ENCODE measurements around the gene FAM131A.

The FAM131A gene

DNA sequence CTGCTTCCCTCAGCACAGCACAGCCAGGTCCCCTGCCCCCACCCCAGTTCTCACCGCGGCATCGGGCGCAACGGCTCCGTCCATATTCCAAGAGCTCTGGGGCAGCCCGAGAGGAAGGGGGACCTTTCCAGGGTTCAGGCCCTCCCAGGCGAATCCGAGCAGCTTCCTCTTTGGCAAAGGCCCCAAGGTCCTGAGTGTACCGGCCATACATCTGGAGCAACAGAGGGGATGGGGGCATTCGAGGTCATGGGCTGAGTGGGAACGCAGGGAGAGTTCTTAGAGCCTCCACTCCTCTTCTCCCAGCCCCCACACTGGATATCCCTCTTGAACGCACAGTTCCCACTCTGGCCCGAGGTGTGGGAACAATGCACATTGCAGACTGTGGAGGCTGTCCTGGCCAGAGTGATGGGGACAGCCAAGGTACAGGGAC, 21.5 kb downstream of the FAM131A start:
- DNase-seq, result no peak

DNA sequence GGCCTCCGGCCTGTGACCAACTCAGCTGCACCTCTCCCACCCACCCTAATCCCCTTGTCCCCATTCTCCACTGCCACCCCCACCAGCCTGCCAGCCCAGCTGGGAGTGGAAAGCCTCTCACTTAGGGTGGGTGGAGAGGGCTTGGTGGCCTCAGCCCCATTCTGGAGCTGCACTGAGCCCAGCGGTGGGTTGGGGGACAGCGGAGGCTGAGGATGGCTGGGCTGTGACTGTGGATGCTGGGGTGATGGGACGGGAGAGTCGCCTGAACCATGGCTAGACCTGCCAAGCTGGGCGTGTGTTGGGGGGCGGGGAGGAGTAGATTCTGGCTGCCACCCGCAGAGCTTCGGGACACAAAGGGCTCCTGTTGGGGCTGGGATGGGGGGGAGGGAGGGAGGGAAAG, 22.2 kb downstream of the FAM131A start:
- DNase-seq, result no peak

DNA sequence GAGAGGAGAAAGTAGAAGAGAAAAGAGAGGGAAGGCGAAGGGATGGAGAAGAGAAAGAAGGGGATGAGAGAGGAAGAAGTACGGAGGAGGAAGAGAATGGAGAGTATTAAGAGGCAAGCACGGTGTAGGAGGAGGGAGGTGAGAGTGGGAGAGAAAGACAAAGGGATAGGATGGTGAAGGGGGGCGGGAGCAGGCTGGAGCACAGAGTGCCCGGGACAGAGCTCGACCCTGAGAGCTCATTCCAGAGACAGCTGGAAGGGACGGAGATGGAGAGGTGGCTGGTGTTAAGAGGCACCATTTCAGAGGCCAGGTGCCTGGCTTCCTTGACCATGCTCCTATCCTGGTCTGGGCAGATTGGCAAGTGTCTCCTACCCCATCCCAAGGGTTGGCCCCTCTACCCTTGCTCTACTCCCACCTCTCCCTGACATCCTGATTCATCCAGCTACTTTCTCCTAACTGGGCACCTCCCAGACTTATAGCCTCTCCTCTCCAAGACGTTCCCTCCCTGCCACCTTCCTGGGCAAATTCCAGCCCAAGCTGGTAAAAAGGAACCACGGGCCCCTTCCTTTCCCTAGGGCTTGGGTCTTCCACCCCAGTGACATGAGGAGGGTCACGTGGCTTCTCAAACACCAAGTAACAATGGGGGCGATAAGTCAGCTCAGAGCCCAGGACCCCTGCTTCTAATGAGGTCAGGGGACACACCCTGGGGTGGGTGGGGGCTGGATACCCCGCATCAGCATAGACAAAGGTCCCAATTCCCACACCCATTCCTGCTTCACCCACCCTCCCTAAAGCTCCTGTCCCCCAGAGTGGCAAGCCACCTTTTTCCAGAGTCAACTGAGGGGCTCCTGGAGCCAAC, 22.9 kb downstream of the FAM131A start:
- DNase-seq, result no peak

DNA sequence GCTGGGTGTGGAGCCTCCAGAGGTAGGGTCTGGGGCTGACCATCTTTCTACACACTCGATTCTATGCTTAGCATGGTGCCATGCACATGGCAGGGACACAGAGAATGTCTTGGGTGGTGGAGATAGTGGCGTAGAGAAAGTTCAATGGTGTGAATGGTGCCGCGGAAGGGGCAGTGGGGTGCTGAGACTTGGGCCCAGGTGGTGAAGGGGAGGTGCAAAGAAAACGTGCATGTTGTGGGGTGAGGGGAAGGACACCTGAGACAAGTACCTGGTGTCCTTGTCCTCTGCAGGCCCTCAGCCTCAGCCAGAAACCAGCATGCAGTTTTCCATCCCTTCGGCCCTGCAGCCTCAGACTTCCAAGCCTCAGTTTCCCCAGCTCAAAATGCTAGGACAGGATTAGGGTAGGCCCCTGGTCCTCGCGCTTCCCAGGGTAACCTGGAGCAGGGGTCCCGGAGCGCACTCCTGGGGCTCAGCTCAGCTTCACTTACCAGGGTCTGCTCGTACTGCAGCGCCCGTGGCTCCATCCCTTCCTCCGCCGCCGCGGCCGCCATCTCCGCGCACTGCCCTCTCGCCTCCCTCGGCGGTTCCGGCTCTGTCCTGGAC, 23.6 kb downstream of the FAM131A start:
- no peak for DNase-seq

DNA sequence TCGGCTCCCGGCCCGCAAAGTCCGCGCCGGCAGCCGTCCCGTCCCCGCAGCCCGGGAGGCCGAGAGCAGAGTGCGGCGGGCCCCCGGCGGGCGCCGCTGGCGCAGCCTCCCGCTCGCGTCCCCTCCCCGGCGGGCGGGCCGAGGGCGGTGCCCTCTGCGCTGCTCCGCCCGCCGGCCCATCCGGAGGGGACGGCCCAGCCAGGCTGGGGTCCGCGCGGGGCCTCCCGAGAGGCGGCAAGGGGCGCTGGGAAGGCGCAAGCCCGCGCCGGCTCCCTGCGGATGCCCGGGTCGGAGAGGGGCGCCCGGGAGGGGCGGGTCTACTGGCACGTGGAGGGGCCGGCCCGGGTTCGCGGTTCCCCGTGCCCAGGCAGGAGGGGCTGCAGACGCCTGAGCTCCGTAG, 24.1 kb downstream of the FAM131A start, which contains the start of the genes CLCN2 and POLR2H:
TSS of gene CLCN2 (minus strand) at position 74 of the 400 bp plus-strand sequence. CDS start 126 bp downstream, outside the sequence.
TSS of gene POLR2H (plus strand) at position 179 of the 400 bp plus-strand sequence. CDS start 1,783 bp downstream, outside the sequence.
- DNase-seq, result no peak

DNA sequence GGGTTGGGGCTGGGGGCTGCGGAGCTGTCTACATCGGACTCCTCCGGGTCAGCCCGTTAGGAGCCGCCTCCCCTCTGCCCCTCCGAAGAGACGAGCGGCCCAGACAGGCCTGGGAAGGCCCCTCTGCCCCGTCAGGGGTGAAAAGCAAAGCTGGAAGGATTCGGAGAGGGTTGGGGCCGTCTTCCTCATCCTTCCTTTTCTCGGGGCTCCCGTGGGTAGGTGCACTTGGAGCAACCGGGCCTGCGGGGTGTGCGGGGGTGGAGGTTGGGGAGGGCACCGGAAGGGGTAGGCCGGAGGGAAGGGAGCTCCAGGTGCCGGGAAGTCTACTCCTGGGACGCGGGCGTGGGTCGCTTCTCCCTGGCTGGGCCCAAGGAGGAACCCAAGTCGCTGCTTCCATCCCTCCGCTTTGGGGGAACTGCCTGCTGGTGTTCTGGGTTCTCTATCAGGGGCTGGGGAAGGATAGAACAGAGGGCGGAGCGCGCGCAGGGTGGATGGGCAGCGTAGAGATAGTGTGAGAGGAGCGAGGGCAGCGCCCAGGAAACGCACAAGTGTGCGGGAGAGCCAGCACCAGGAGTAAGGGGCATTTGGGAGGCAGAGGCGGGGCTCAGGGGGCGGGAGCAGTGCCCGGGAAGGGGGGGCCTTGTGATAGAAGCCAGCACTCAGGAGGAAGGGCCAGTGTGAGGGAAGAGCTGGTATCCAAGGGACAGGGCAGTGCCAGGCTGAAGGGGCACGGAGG, 24.7 kb downstream of the FAM131A start:
- DNase-seq, result peak; percentile 38

DNA sequence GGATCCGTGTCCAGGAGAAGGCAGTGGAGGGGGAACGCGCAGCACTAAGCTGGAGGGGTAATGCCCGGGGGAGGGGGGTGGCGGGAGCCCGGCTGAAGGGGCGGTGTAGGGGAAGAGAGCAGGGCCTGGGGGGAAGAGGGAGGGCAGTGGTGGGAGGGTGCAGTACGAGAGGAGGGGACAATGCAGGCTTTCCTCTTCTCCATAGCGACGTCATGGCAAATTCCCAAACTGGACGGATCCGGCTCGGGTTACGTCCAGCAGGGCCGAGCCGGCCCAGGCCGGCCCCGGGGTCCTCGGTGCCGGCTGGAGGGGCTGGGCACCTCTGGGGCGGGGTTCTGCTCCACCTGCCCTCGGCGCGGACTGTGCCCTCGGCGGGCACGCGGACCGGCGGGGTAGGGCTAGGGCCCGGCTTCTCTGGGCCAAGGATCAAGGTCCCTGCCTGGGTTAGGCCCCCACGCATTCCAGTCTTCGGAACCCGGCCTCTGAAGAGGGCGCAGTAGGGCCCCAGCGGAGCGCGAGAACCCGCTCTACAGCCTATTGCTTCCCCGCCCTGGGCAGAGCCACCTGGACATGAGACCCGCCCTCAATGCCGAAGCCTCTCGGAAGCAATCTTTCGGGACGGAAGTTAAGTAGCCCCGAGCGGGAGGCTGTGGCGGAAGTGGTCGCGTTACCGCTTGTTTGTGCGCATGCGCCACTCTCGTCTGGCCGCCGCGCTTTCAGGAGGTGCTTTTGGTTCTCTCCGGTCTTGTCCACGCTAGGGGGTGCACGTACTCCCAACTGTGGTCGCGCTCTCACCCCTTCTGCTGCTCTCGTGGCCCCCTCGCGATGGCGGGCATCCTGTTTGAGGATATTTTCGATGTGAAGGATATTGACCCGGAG, 25.5 kb downstream of the FAM131A start:
- DNase-seq, result peak; percentile 92

DNA sequence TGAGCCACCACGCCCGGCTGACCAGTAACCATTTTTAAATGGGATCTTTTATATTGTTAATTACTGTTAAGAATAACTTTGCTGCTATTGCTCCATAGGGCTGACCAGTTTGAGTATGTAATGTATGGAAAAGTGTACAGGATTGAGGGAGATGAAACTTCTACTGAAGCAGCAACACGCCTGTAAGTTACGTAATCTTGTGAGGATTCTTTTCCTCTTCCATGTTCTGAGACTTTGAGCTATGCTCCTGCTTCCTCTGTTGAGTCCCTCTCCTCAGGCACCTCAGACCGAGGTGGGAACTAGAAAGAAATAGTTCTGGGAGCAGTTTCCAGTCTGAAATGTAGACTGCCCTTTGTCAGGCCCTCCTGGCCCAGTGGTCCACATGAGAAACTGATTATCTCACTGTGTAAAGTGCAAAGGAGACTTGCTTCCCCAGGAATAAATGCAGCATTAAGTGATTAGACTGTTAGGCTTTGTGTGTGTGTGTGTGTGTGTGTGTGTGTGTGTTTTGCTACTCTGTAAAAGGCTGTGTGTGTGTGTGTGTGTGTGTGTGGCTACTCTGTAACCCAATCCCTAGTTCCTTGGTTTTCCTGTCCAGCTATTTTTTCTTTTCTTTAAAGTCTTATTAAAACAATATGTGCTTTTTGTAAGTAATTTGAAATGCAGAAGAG, 29.4 kb downstream of the FAM131A start:
- no peak for DNase-seq

DNA sequence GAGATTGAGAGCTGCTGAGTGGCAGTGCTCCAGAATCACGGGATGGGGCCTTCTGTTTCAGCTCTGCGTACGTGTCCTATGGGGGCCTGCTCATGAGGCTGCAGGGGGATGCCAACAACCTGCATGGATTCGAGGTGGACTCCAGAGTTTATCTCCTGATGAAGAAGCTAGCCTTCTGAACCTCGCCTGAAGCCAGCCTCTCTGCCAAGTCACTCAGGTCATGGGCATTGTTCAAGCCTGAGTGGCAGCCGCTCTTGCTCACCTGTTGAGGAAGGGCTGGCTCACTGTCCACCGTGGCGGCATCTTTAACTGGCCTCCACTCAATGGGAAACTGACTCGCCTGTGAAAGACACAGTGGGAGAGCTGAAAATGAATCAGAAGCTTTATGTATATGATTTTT, 30.7 kb downstream of the FAM131A start:
- no peak for DNase-seq

DNA sequence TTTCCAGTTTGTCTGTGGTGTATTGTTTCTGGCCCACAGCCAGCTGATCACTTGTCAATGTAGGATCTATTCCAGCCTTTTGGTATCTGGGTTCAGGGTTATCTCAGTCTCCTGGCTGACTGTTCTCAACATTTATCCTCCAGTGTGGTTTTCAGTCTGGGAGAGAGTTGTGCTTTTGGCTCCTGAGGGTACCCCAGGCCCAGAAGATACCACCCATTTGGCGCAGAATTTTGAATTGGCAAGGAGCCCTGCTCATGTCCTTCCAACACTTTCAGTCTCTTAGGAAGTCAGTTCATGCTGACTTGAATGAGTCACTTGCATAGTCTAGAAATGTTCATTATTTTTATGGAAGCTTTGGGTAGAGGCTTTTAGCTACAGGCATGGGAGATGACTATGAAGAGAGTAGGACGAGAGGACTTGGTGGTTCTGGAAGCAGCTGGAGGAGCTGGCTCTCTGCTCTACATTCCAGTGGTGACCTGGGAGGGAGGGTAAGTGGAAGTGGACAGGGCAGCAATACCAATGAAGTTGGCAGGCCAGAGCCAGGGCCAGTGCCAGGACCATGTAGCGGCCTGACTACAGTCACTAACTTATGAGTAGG, 31.3 kb downstream of the FAM131A start:
- DNase-seq, result no peak

DNA sequence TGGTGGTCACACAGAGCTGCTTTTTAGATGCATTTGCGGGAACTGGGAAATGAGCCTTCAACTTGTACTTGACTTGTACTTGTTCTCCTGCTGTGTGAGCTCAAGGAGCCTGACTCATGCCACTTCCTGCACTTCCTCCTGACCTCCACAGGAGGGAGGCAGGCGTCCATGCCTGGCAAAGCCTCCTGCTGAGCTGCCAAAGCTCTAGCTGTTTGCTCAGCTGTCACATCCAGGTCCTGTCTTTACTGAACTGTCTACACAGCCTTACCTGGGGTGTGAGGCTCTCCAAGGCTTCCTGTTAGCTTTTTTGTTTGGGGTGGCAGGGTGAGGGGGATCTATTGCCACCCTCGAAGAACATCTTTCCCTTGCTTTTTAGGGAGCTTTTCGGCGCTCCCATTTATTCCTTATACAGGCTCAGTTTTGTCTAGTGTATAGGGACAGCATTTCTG, 34.2 kb downstream of the FAM131A start:
- DNase-seq, result peak; percentile 50

DNA sequence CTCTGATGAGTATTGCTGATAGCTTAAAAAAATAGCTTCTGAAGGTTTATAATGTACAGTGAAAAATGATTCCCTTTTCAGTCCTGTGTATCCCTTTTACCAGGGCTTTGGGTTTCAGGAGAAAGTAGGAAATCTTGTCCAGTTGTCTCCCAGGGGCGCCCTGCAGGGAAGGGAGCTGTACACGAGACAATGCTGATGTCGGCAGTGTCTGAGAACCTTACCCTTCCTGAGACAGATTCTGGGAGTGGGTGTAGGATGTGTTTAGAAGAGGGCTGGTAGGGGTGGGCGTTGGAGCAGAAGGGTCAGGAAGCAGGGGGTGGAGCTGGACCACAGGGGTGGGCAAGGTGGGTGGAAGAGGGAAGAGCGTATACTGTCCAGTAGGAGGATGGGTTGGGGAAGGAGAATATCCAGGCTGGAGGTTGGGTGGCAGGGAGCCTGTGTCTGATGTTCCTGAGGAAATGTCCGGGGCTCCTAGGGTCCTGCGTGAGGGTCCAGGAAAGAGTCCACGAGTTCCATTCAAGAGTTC, 35.0 kb downstream of the FAM131A start:
- no peak for DNase-seq

DNA sequence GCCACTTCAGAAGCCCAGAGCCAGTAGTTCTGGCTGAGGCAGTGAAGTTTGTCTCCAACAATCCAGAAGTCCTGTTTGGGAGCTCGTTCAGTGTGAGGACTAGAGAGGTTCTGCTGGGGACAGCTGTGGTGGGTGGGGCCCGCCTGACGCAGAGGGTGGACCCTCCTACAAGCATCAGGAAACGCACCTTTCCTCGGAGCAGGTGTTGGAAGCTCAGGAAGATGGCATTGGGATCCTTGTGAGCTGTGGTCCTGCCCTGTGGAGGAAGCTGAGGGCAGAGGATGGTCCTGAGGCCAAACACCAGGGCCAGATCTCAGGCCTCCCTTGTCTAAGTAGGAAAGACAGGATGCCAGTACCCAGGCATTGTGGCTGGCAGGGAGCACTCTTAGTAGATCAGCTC, 35.5 kb downstream of the FAM131A start:
- DNase-seq, result no peak

DNA sequence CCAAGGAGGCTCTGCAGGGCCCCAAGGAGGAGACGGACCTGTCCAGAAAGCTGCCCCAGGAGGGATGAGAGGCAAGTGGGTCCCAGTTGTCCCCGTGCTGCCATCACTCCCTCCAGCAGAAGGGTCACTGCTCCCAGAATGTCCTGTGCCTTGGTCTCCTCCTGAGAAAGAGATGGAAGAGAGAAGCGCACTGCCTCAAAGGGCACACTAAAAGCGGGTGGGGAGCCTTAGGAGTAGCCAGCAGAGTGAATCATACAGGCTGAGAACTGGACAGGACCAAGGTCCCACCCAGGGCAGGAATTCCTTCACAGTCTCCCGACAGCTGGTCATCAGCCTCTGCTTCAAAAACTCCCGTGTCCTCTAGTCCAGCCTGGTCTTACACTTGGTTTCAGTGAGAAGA, 36.0 kb downstream of the FAM131A start:
- no peak for DNase-seq

DNA sequence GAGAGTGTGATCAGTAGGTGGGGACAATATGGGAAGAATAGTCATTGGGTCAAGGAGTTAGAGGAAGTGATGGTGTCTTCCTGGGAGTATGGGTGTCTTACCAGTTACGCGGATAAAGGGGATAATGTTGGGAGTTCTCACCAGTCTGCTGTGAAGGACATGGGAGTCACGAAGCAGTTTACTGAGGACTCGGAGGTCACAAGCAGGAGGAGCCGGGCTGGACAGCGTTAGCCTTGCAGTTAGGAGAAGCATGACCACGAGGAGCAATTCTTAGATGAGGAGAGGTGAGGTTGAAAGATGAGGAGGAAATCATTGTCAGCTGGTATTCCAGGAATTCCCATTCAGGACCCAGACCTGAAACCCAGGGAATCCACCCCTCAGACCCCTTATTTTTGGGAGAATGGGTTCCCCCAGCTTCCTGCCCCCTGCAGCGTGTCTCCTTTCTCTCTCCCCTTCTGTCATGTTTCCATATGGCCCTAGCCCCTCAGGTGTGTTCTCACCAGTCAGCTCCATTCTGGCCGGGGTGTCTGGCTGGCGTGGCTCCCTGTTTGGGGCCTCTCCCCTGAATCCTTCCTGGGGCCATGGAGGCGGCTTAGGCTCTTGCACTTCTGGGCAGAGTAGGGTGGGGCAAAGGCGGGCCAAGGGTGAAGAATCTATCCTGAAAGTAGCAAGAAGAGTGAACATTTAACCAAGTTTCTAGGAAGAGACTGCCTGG, 38.5 kb downstream of the FAM131A start:
- no peak for DNase-seq

DNA sequence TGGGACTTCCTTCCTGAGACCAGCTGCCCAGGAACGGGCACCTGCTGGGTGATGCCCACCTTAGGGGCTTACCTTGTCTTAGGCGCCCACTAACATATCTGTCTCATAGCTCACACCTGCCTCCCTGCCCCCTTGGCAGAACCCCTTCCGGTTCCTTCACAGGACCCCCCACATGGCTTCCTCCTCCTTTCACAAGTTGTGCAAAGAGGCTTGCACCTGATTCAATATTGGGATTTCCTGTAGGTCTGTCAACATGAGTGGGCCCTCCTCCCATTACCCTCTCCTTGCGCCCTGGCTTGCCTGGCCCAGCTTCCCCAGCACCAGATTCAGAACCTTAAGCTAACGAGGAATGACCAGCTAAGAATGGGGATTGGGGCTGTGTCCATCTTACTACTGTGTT, 40.0 kb downstream of the FAM131A start:
- DNase-seq, result no peak

DNA sequence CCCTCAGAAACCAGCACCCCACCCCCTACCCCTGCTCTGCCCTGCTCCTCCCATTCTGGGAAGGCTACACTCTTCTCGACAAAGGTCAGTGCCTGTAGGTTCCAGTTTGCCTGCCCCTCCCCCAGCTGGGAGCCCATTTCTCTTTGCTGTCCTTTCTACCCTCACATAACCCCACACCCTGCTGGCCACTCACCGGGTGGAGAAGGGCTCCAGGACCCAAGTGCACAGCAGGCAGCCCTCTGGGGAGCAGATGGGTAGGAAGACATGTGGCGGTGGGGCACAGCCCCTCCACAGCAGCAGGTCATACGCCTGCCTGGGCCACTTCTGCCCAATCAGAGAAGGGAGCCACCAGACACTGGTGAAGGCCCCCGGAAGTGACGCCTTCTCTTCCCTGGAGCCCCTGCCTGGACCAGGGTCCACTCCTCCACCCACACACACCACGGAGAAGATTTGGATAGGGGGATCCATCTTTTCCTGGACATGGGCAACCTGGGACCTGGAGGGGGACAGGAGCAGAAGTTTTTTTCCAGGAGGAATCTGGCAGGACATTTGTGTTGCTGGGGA, 40.6 kb downstream of the FAM131A start, which contains the start of gene THPO:
TSS of gene THPO (minus strand) at position 326 of the 564 bp plus-strand sequence. CDS start 1,948 bp downstream, outside the sequence.
- DNase-seq, result no peak

DNA sequence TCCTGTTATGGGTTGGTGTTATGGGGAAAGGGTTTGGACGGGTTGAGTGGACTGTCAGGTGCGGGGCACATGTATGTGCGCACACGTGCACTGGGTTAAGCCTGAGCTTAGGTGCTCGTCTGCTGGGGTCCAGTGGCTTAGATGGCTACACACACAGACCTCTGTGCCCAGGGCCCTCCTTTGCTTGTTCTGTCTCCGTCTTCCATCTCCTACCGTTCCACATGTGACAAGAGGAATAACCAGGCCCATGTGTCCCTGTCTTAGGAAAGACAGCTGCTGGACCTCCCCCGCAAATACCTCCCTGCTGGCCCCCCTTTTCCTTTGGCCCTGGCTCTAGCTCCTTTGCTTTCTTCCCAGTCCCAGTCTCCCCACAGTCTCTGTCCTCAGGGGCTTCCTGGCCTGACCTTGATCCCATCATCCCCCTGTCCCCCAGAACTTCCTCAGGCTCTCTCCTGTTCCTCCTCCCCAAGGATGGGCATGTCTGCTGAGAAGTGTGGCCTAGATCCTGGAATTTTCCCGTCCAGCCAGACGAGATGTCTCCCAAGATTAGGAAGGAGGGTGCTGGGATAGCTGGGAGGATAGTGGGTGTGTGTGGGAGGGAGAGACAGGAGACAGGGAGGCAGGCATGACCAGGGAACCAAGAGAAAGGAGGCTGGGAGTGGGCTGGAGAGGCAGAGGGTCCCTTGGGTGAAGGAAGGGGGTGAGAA, 41.4 kb downstream of the FAM131A start:
- DNase-seq, result no peak

All from central memory CD4-positive, alpha-beta T cell (primary cell).